HCT116 (cell line): Measurements from ENCODE around the gene SLC5A1. TPM values are rescaled to one million over a fixed set of nuclear protein-coding genes. Genes with fewer than 3 reads are reported as not detected.

Source experiments
- ELF1 ChIP-seq: IDR thresholded peaks from 2 replicates; pipeline ENCODE4 v1.6.1; 2012; ENCODE audit warnings: low read depth, borderline replicate concordance
- EZH2 ChIP-seq: fragments of 200-600 bp; sonication (generic); IDR thresholded peaks from 2 replicates; pipeline ENCODE4 v1.6.1; 2017; ENCODE audit warnings: antibody characterized with exemption, mixed run types
- JUND ChIP-seq: IDR thresholded peaks from 2 replicates; pipeline ENCODE4 v1.6.1; 2012
- POLR2A ChIP-seq: IDR thresholded peaks from 2 replicates; pipeline ENCODE4 v1.7.0; 2011; ENCODE audit warnings: borderline replicate concordance; ENCODE audit not compliant: insufficient read depth, insufficient read length; ENCODE audit errors: extremely low read depth
- POLR2AphosphoS5 ChIP-seq: IDR thresholded peaks from 2 replicates; pipeline ENCODE4 v1.6.1; 2011; ENCODE audit warnings: mild to moderate bottlenecking, low read depth, low read length, moderate library complexity
- REST ChIP-seq: IDR thresholded peaks from 2 replicates; pipeline ENCODE4 v1.6.1; 2012; ENCODE audit warnings: low read depth
- SP1 ChIP-seq: IDR thresholded peaks from 2 replicates; pipeline ENCODE4 v1.6.1; 2012; ENCODE audit warnings: low read depth
- TCF7L2 ChIP-seq: IDR thresholded peaks from 2 replicates; pipeline ENCODE4 v1.7.0; 2011; ENCODE audit warnings: borderline replicate concordance, inconsistent platforms; ENCODE audit not compliant: insufficient read depth, insufficient read length; ENCODE audit errors: extremely low read depth
- YY1 ChIP-seq: IDR thresholded peaks from 2 replicates; pipeline ENCODE4 v1.6.1; 2011; ENCODE audit warnings: low read length, low read depth, moderate library complexity, mild to moderate bottlenecking; ENCODE audit not compliant: insufficient replicate concordance; ENCODE audit errors: extremely low read depth
- ZBTB33 ChIP-seq: IDR thresholded peaks from 2 replicates; pipeline ENCODE4 v1.6.1; 2011; ENCODE audit warnings: mild to moderate bottlenecking, low read length, moderate library complexity; ENCODE audit not compliant: insufficient replicate concordance; ENCODE audit errors: extremely low read depth
- total RNA-seq: library from RNA; stranded (reverse); gene quantifications from one replicate; pipeline ENCODE4 v1.2.1, GENCODE V29; 2021; ENCODE audit not compliant: unreplicated experiment

SLC5A1 gene
- total RNA-seq, 1 experiment from 2014 or later, result 0.32 TPM

- TF ChIP-seq REST, result no peak
- TF ChIP-seq EZH2, result no peak
- peak; percentile 84 for TF ChIP-seq TCF7L2
- peak; percentile 55 for TF ChIP-seq POLR2A
- peak; percentile 30 for TF ChIP-seq YY1
- peak; percentile 65 for TF ChIP-seq POLR2AphosphoS5
- peak; percentile 90 for TF ChIP-seq JUND
- peak; percentile 94 for TF ChIP-seq SP1
- TF ChIP-seq ELF1, result no peak
- TF ChIP-seq ZBTB33, result peak; percentile 56
Measured at GRCh38 chr22:32050678-32051515, 7.8 kb downstream of the SLC5A1 start (continued).
